ENCODE results near the gene PSAPL1.

Gene PSAPL1

DNA sequence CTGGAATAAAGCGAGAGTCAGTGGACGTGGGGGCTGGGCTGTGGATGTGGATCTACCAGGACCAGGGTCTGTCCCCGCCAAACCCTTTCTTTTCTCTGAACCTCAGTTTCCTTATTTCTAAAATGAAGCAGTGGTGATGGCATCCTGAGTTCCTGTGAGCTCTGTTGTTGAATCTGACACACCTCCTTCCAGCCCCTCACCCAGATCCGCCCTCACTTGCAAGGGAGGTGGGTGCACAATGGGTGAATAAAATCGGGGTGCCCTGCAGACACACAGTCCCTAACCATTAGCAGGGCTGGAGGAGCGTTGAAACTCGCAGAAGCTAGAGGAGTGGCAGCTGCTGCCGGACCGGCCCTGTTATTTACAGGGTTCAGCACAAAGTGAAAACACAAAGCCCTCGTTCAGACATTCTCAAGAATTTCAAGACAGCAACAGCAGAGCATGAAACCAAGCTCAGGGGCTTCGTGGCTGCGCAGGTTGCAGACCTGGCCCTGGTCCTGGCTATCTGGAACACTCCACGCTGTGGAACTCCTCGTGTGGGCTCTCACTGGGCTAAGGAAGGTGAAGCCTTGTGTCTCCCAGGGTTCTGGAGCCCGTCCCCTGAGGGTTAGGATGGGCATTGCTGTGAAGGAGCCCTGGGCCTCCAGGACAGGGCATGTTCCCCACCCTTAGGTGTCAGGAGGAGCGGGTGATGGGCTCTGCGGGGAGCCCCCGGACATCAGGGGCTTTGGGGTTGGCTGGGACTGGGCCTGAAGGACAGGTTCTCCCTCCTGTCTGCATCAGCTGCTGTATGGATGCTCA is 42.9 kb downstream of the PSAPL1 start:
- no peaks in the 10 kb centered on the region for H3K36me3 ChIP-seq (ENCODE audit: control insufficient read depth, insufficient read depth, low read length, severe bottlenecking)
- DNase-seq (ENCODE audit: low read depth), result no peak
- H3K27me3 ChIP-seq (replicated peaks; ENCODE audit: control insufficient read depth, insufficient read depth, low read length), result peaks cover 37% of the 10 kb centered on the region
- H3K9me3 ChIP-seq (ENCODE audit: control insufficient read depth, low read length), result no peaks in the 10 kb centered on the region
- H3K4me3 ChIP-seq (ENCODE audit: low read length), result no peak overlapping the region
- peaks cover 11% of the 10 kb centered on the region for H3K4me1 ChIP-seq (ENCODE audit: control insufficient read depth, insufficient read depth, low read length)
- H3K9ac ChIP-seq (ENCODE audit: low read length), result no peak overlapping the region

DNA sequence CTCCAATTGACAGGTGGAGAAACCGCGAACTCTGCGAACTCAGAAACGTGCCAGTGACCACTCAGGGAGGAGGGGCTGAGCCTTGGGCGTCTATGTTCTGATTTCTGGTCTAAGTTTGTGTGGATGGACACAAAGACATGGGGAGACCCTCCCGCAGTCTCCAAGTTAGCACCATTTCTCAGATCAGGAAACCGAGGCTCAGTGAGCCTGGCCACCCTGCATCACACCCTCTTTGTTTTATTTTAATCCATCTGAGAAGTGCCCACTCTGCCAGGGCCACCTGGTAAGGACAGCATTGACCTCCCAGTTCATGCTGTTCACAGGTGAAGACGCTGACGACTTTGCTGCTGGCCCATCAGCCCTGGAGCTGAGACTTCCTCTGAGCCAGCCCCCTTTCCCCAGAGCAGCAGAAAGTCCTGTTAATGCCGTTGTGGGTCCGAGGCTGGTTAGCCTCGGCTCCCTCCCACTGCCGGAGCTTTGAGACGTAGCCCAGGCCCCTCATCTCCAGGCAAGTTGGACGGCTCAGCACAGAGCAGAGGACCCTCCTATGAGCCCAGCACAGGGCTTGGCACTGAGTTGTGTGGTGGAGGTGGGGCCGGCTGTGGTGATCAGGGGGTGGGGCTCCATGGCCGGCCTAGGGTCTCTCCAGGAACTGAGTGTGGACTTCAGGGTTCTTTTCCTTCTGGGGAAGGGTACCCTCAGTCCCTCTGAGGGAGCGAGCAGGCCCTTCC is 43.7 kb downstream of the PSAPL1 start:
- Histone ChIP-seq H3K36me3 (ENCODE audit: control insufficient read depth, insufficient read depth, low read length, severe bottlenecking) (no peaks in the 10 kb centered on the region), H3K9ac (ENCODE audit: low read length) (no peak overlapping the region), H3K9me3 (ENCODE audit: control insufficient read depth, low read length) (no peaks in the 10 kb centered on the region), H3K27me3 (replicated peaks; ENCODE audit: control insufficient read depth, insufficient read depth, low read length) (peaks cover 29% of the 10 kb centered on the region), H3K4me1 (ENCODE audit: control insufficient read depth, insufficient read depth, low read length) (peaks cover 11% of the 10 kb centered on the region), H3K4me3 (ENCODE audit: low read length) (no peak overlapping the region)
- DNase-seq (ENCODE audit: low read depth), result no peak

DNA sequence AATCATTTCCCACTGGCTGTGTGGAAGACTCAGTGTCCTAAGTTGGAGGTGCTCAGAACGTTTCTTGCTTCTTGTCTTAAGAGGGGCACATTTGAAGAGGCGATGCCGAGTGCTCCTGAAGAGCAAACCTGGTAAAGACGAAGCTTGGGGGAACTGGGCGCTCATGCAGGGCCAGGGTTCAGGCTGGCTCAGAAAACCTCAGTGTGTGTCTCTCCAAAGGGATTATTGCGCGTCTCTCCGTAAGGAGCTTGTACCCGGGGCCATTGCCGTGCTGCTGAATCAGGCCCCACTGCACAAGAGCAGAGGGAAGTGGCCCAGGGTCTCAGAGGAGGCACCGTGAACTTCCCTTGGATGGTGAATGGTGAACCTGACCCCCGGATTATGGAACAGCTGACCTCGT is 44.4 kb downstream of the PSAPL1 start:
- Histone ChIP-seq H3K9ac (ENCODE audit: low read length) (no peak overlapping the region), H3K27me3 (replicated peaks; ENCODE audit: control insufficient read depth, insufficient read depth, low read length) (peaks cover 28% of the 10 kb centered on the region), H3K36me3 (ENCODE audit: control insufficient read depth, insufficient read depth, low read length, severe bottlenecking) (no peaks in the 10 kb centered on the region), H3K4me3 (ENCODE audit: low read length) (no peak overlapping the region), H3K4me1 (ENCODE audit: control insufficient read depth, insufficient read depth, low read length) (peaks cover 11% of the 10 kb centered on the region), H3K9me3 (ENCODE audit: control insufficient read depth, low read length) (no peaks in the 10 kb centered on the region)
- no peak for DNase-seq (ENCODE audit: low read depth)

DNA sequence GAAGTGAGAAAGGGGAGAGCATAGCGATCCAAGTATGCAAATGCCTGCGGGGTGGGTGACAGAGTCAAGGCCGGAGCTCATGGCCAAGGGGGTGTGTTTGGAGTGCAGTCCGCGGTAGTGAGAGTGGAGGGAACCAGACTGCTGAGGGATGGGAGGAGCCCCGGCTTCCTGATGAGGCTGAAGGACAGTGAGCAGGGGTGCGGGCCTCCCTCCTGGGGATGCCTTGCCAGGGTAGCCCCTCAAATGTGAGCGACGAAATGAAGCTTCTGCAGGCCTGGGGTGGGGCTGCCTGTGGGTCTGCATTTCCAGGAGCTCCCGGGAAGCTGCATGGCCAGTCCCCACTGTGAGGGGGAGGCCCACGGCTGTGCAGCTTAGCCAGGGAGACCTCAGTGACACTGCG is 45.0 kb downstream of the PSAPL1 start:
- Histone ChIP-seq H3K36me3 (ENCODE audit: control insufficient read depth, insufficient read depth, low read length, severe bottlenecking) (no peaks in the 10 kb centered on the region), H3K27me3 (replicated peaks; ENCODE audit: control insufficient read depth, insufficient read depth, low read length) (peaks cover 23% of the 10 kb centered on the region), H3K9ac (ENCODE audit: low read length) (no peak overlapping the region), H3K4me1 (ENCODE audit: control insufficient read depth, insufficient read depth, low read length) (peaks cover 11% of the 10 kb centered on the region), H3K9me3 (ENCODE audit: control insufficient read depth, low read length) (no peaks in the 10 kb centered on the region), H3K4me3 (ENCODE audit: low read length) (no peak overlapping the region)
- no peak for DNase-seq (ENCODE audit: low read depth)

DNA sequence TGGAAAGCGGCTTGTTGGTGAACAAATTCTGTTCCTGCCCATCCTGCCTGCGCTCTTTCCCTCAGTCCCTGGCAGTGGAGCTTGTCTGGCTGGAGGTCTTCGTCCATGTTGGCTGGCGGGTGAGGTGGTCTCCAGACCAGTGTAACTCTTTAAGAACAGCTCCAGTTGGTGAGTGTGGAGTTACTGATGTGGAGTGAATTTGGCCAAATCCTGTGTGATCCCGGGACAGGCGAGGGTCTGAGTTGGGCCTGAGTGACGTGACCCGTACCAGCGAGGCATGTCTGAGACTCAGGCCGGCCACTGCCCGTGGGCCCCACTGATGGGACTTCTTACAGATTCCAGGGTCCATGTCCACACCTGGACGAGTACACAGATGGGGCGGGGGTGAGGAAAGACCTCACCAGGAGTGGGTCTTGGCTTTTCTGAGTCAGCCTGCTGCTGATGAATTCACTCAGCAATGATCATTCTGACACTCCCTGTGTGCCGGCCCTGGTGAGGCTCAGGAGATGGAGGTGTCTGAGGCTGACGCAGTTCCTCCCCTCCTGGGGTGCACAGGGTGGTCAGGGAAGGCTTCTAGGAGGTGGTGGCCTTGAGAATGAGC is 45.5 kb downstream of the PSAPL1 start:
- Histone ChIP-seq H3K9me3 (ENCODE audit: control insufficient read depth, low read length) (no peaks in the 10 kb centered on the region), H3K36me3 (ENCODE audit: control insufficient read depth, insufficient read depth, low read length, severe bottlenecking) (no peaks in the 10 kb centered on the region), H3K4me1 (ENCODE audit: control insufficient read depth, insufficient read depth, low read length) (peaks cover 11% of the 10 kb centered on the region), H3K27me3 (replicated peaks; ENCODE audit: control insufficient read depth, insufficient read depth, low read length) (peaks cover 23% of the 10 kb centered on the region), H3K4me3 (ENCODE audit: low read length) (no peak overlapping the region), H3K9ac (ENCODE audit: low read length) (no peak overlapping the region)
- no peak for DNase-seq (ENCODE audit: low read depth)

DNA sequence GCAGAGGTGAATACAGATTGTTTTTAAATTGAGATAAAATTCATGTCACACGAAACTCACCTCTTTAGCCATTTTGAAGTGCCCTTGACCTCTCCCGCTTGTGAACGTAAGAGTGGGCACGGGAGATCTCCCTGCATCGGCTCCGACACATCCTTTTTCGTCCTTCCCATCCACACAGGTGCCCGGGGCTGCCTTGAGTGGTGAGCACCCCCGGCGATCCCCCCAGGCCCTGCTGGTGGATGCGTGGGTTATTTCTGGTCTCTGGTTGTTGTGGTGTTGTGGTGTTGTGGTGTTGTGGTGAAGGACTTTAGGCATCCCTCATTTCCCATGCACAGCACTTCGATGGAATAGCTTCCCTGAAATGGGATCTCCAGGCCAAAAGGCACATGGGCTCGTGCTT is 46.1 kb downstream of the PSAPL1 start:
- H3K9ac ChIP-seq (ENCODE audit: low read length), result no peak overlapping the region
- H3K4me3 ChIP-seq (ENCODE audit: low read length), result no peak overlapping the region
- H3K36me3 ChIP-seq (ENCODE audit: control insufficient read depth, insufficient read depth, low read length, severe bottlenecking), result no peaks in the 10 kb centered on the region
- peaks cover 23% of the 10 kb centered on the region for H3K27me3 ChIP-seq (replicated peaks; ENCODE audit: control insufficient read depth, insufficient read depth, low read length)
- no peak for DNase-seq (ENCODE audit: low read depth)
- H3K4me1 ChIP-seq (ENCODE audit: control insufficient read depth, insufficient read depth, low read length), result peaks cover 9% of the 10 kb centered on the region
- H3K9me3 ChIP-seq (ENCODE audit: control insufficient read depth, low read length), result no peaks in the 10 kb centered on the region

DNA sequence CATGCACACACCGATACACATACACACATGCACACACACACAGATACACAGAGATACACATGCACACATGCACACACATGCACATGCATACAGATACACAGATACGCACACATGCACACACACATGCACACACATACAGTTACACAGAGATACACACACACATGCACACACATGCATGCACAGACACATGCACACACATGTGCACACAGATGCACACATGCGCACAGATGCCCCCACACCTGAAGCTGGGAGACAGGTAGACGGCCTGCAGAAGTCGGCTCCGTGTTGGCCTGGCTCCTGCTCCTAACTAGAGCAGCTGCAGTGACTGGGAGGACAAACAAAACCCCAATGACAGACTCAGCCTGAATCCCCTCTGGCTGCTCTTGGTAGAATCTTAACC is 46.8 kb downstream of the PSAPL1 start:
- no peak overlapping the region for H3K4me3 ChIP-seq (ENCODE audit: low read length)
- peaks cover 2% of the 10 kb centered on the region for H3K4me1 ChIP-seq (ENCODE audit: control insufficient read depth, insufficient read depth, low read length)
- DNase-seq (ENCODE audit: low read depth), result no peak

DNA sequence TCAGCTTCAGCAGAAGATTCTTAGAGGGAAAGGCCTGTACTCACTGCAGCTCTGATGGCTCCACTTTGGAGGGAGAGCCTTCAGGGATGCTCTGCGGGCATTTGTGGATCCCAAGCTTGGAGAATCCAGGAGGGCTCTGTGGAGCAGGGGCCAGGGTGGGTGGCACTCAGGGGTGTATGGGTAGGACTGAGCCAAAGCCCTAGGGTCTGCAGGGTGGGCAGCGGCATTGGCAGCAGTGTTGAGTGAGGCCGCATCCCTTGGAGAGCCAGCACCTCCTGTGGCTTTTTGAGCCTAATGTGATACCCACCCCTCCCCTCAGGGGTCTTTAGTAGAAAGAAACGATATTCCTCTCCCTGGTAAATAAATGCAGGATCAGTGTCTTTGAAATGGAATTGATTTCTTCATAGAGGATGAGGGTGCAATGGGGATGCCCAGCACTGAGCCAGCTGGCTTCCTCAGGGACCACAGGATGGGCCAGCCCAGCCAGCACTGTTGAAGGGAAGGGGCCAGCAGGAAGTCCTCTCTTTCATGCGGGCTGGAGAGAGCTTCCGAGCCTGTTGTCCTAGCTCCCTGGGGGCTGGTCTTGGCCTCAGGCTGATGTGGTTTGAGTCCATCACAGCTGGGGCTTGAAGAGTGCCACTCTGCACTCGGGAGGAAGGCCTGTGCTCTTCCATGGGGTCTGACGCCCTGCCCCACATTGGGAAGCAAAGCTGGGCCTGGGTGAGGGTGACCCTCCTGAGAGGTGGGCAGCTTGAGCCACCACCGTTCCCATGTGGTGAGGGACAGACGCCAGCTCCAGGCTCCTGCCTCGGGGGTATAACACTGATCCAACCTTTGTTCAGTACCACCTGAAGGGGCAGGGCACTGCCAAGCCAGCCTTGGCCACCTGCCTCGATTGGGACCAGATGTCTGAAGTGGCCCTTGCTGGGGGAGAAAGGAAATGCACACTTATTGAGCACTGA is 49.5 kb downstream of the PSAPL1 start:
- Histone ChIP-seq H3K4me1 (ENCODE audit: control insufficient read depth, insufficient read depth, low read length) (peaks cover 10% of the 10 kb centered on the region), H3K9me3 (ENCODE audit: control insufficient read depth, low read length) (no peaks in the 10 kb centered on the region), H3K27me3 (replicated peaks; ENCODE audit: control insufficient read depth, insufficient read depth, low read length) (peaks cover 18% of the 10 kb centered on the region), H3K9ac (ENCODE audit: low read length) (no peak overlapping the region), H3K36me3 (ENCODE audit: control insufficient read depth, insufficient read depth, low read length, severe bottlenecking) (no peaks in the 10 kb centered on the region), H3K4me3 (ENCODE audit: low read length) (no peak overlapping the region)
- DNase-seq (ENCODE audit: low read depth), result no peak

More for the DNA sequence above, 46.8 kb downstream of the PSAPL1 start:
- Histone ChIP-seq H3K9ac (ENCODE audit: low read length) (no peak overlapping the region), H3K27me3 (replicated peaks; ENCODE audit: control insufficient read depth, insufficient read depth, low read length) (peaks cover 30% of the 10 kb centered on the region), H3K9me3 (ENCODE audit: control insufficient read depth, low read length) (no peaks in the 10 kb centered on the region), H3K36me3 (ENCODE audit: control insufficient read depth, insufficient read depth, low read length, severe bottlenecking) (no peaks in the 10 kb centered on the region)

DNA sequence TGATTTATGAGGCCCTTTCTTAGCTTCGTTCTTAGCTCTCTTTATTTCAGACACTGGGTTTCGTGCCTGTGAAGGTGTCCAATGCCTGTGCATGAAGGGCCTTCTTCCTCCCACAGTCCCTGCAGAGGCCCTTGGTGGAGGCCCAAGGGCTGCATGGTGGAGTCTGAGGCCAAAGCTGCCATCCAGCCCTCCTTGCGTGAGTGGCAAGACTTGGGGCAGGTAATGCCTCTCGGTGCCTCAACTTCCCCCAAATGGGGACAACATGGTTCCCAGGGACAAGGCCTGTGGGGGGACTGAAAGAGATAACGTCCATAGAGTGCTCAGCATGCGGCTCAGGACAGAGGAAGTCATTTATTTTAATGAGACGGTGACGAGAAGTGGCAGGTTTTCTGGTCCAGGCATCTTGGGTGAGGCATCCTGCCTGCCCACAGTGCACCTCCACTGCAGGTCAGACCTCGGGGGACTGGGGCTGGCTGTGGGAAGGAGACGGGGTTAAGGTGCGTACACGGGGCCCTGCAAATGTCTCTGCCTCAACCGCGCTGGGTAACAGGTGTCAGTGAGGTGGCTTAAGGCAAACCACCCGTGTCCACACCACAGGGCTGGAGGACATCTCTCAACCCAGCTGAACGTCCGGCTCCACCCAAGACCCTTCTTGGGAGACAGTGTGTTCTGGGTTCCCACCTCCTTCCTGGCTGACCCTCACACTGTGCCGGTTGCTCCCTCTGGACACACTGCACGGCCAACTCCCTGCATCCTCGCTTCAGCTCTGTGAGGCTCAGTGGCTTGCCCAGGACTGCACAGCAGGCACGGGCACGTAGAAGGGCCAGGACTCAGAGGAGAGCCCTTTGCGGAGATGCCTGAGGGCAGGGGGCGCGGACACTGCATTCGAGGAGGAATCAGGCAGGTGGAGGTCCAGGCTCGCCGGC is 50.5 kb downstream of the PSAPL1 start:
- H3K4me3 ChIP-seq (ENCODE audit: low read length), result no peak overlapping the region
- H3K9me3 ChIP-seq (ENCODE audit: control insufficient read depth, low read length), result no peaks in the 10 kb centered on the region
- peaks cover 10% of the 10 kb centered on the region for H3K4me1 ChIP-seq (ENCODE audit: control insufficient read depth, insufficient read depth, low read length)
- DNase-seq (ENCODE audit: low read depth), result no peak
- peaks cover 21% of the 10 kb centered on the region for H3K27me3 ChIP-seq (replicated peaks; ENCODE audit: control insufficient read depth, insufficient read depth, low read length)
- no peaks in the 10 kb centered on the region for H3K36me3 ChIP-seq (ENCODE audit: control insufficient read depth, insufficient read depth, low read length, severe bottlenecking)
- H3K9ac ChIP-seq (ENCODE audit: low read length), result no peak overlapping the region

DNA sequence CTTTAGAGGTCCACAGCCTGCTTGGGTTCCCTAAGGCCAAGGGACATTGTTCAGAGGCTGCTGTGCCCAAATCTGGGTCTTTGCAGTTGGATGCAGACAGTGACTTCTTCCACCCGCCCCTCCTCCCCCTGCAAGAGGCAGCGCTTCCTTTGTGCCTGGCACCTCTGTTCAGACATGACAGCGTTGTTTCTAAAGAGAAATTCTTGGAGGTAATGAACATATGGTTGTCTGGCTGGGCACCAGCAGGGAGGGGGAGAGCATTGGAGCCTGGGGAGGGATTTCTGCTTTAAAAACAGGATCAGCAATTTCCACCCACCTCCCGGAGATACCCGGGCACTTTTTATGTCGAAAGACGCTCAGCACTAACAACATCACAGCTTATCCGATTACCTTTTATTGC is 51.5 kb downstream of the PSAPL1 start:
- Histone ChIP-seq H3K9me3 (ENCODE audit: control insufficient read depth, low read length) (no peaks in the 10 kb centered on the region), H3K9ac (ENCODE audit: low read length) (no peak overlapping the region), H3K27me3 (replicated peaks; ENCODE audit: control insufficient read depth, insufficient read depth, low read length) (peaks cover 27% of the 10 kb centered on the region), H3K4me3 (ENCODE audit: low read length) (no peak overlapping the region), H3K36me3 (ENCODE audit: control insufficient read depth, insufficient read depth, low read length, severe bottlenecking) (no peaks in the 10 kb centered on the region), H3K4me1 (ENCODE audit: control insufficient read depth, insufficient read depth, low read length) (peaks cover 10% of the 10 kb centered on the region)
- no peak for DNase-seq (ENCODE audit: low read depth)
